ENCODE data around the gene ZAP70.
"Not testable (repeated sequence)": the region's sequence is repeated elsewhere in the genome, so short reads cannot be mapped to it uniquely, and the experiment has no call there.

ZAP70 gene

DNA sequence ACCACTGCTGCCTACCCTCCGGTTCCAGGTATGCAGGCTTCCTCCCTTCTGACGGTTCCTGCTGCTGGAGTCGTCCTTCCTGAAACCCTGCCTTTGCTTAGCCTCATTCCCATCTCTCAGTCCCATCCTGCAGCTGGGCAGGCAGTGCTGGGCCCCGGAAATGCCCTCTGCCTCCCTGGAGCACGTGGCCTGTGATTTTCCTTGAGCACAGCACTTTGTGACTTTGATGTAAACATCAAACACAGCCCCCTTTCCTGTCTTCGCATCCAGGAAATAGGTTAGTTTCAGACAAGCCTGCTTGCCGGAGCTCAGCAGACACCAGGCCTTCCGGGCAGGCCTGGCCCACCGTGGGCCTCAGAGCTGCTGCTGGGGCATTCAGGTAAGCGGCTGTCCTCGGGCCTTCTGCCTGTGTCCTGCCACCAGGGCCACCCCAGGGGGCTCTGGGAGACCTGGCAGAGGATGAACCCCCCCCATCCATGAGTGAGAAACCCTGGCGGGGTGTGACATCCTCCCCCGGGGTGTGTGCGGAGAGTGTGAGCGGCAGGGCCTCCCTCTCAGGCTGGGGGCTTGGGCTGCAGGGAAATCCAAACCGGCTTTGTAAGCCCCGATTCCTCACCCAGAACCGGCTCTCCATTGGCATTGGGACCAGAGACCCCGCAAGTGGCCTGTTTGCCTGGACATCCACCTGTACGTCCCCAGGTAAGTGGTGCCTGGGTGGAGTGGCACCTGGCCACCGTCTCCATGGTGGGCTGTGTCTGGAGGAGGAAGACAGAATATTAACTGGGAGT, at the start of gene ZAP70:
Gene ZAP70, plus strand, starts transcription at position 281 of the 788 bp plus-strand sequence. CDS start 10,461 bp downstream, outside the sequence.
- DNase-seq (ENCODE audit: low read depth): no peak

DNA sequence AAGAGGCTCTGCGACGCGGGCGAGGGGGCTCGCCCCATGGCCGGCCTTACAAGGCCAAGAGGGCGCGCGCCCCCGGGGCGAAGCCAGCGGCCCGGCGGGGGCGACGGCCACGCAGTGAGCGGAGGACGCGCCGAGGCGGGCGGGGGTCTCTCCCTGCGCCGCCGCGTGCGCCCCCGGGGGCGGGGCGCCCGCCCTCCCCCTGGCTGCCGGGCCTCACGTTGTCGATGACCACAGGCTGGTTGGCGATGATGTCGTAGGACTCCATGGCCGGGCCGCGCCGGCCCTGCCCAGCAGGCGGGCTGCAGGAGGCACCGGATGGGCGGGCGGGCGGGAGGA, 49.8 kb upstream of the ZAP70 start:
- DNase-seq (ENCODE audit: low read depth): no peak

GRCh38 chr2:97663962-97664635, 49.3 kb upstream of the ZAP70 start, which contains the start of gene ACTR1B:
TSS of gene ACTR1B (minus strand) at chr2:97664044. CDS start at chr2:97663890, 154 bp downstream.
- DNase-seq (ENCODE audit: low read depth): peak; percentile 96

- no peak for DNase-seq (ENCODE audit: low read depth)
Measured at GRCh38 chr2:97664636-97664970, 48.8 kb upstream of the ZAP70 start.

GRCh38 chr2:97669448-97669847, 43.9 kb upstream of the ZAP70 start, which contains the start of gene C2orf92:
TSS of gene C2orf92 (plus strand) at chr2:97669713. CDS start at chr2:97669789, 76 bp downstream.
- DNase-seq (ENCODE audit: low read depth): no peak

GRCh38 chr2:97670471-97670870, 42.9 kb upstream of the ZAP70 start:
- no peak for DNase-seq (ENCODE audit: low read depth)

GRCh38 chr2:97671526-97671925, 41.9 kb upstream of the ZAP70 start:
- no peak for DNase-seq (ENCODE audit: low read depth)

DNA sequence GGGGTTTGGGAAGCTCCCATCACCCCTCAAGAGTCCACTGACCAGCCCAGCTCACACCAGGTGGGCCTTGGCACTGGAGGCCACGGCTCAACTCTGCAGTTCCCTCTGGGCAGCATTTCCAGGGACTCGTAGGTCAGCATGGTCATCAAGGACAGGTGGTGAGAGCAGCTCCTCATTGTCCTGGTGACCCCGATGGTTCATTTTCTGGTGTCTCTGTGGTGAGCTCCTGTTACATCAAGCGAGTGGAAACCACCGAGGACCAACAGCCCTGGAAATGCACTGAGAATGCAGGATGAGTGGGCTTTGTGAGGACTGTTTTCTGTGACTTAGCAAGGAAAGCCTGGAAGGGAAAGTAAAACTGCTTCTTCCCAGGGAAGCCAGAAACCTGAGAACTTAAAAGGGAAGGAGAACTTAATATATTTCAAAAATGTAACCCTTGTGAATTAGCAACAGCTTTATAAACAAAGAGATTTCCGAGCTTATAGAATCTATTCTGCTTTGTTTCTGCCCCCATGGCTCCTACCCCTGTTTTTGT, 40.7 kb upstream of the ZAP70 start:
- DNase-seq (ENCODE audit: low read depth): not testable (repeated sequence)

- DNase-seq (ENCODE audit: low read depth): no peak
Measured at GRCh38 chr2:97673182-97673914, 40.0 kb upstream of the ZAP70 start.

DNA sequence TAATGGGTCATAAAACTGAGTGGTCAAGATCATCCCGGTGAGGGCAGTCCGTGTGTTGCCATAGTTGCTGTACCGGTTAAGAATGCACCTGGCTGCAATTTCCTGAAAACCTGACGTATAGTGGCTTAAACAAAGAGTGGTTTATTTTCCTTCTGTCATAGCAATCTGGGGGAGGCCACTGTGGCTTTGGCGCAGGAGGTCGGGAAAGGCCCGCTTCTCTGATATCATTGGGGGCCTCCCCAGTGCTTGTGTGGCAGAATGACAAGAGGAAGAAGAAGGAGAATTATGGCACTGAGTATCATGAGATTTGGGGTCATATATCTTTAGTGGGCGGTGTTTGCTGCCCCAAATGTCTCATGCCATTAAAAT, 39.5 kb upstream of the ZAP70 start:
- DNase-seq (ENCODE audit: low read depth): no peak

- DNase-seq (ENCODE audit: low read depth): no peak
Measured at GRCh38 chr2:97675430-97676113, 37.8 kb upstream of the ZAP70 start.

DNA sequence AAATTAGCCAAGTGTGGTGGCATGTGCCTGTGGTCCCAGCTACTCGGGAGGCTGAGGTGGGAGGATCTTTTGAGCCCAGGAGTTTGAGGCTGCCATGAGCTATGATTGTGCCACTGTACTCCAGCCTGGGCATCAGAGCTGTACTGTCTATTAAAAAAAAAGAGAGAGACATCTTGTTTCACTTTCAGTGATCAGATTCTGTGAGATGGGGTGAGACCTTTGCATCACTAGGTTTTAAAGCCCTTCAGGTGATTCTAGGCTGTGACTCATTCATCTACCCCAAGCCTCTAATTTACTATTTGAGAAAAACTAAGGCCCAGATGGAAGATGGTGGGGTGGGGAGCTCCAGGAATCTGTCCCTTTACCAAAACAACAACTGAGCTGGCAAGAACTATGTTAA, 36.8 kb upstream of the ZAP70 start:
- no peak for DNase-seq (ENCODE audit: low read depth)

DNA sequence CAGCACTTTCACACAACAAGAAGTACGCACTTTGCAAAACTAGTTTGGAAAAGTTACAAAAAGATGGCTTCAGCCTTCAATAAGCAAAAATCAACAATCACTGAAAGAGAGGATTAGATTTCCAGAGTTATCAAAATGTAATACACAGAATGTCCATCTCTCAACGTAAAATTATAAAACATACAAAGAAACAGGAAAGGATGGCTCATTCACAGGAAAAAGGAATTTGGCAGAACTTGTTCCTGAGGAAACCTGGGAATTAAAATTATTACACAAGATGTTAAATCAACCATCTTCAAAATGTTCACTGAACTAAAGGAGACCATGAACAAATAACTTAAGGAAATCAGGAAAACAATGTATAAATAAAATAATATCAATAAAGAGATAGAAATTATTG, 35.9 kb upstream of the ZAP70 start:
- DNase-seq (ENCODE audit: low read depth): no peak

- DNase-seq (ENCODE audit: low read depth): no peak
Measured at GRCh38 chr2:97678298-97678697, 35.1 kb upstream of the ZAP70 start.

DNA sequence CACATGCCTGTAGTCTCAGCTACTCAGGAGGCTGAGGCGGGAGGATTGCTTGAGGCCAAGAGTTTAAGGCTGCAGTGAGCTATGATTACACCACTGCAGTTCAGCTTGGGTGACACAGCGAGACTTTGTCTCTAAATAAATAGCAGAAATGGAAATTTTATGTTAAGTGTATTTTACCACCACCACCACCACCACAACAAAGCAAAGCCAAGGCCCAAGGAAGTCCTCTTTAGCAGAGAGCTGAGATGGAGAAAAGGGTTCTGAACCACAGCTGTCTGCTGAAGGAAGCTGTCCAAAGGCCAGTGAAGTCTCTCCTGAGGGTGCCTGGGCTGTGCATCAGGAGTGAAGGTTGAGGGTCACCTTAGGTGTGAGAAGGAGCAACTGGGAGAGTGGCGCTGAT, 26.1 kb upstream of the ZAP70 start:
- not testable (repeated sequence) for DNase-seq (ENCODE audit: low read depth)

DNA sequence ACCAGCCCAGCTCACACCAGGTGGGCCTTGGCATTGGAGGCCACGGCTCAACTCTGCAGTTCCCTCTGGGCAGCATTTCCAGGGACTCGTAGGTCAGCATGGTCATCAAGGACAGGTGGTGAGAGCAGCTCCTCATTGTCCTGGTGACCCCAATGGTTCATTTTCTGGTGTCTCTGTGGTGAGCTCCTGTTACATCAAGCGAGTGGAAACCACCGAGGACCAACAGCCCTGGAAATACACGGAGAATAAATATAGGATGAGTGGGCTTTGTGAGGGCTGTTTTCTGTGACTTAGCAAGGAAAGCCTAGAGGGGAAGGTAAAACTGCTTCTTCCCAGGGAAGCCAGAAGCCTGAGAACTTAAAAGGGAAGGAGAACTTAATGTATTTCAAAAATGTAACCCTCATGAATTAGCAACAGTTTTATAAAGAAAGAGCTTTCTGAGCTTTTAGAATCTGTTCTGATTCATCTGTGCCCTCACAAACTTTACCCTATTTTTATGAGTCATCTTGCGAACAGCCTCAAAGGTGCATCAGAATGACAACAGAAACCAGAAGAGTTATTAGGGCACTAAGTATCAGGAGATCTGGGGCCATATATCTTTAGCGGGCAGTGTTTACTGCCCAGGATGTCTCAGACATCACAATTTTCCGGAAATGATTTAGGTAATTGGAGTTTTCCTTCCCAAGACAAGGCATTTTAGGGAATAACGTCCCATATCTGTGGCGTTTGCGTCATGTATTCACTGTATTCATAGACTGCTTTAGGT, 25.1 kb upstream of the ZAP70 start:
- DNase-seq (ENCODE audit: low read depth): no peak

DNA sequence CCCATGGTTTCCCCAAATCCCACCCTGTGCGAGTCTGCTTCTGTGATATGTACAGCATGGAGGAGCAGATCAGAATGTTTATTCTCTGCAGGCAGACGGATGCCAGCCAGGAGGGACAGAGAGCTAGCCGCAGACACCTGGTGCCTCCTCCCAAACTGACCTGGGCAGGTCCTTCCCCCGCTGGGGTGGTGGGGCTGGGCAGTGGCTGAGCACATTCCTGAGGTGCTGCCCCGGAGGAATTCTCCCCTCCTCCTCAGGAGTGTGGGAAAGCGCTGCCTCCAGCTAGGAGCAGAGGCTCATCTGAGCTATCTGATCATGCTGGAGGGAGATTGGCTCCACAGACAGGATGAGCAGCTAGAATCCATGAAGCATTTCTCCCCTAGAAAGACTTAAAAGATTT, 22.2 kb upstream of the ZAP70 start:
- no peak for DNase-seq (ENCODE audit: low read depth)

DNA sequence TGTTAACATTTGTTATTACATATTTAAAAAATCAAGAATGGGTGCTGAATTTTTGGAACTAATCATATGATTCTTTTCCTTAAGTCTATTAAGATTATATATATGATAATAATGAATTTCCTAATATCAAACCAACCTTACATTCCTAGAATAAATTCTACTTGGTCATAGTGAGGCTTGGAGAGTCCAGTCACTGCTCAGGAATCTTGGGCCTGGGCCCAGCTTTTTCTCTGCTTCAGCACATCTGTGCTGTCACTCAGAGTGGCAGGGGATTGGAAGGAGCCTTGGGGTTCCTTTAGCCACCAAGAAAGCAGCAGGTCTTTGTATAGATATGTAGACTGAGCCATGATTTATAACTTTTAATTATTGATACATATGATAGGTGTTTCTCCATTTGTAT, 19.9 kb upstream of the ZAP70 start:
- peak; percentile 15 for DNase-seq (ENCODE audit: low read depth)

DNA sequence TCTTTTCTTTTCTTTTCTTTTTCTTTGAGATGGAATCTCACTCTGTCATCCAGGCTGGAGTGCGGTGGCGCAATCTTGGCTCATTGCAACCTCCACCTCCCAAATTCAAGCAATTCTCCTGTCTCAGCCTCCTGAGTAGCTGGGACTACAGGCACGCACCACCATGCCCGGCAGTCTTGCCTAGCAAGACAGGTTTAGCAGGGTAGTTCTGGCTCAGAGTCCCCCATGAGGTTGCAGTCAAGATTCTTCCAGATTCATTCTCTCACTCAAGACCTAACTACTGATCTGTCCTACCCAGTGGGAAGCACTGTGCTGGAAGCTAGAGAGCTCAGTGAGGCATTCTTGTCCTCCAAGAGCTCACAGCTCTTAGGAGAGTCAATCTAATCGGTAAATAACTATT, 17.6 kb upstream of the ZAP70 start:
- no peak for DNase-seq (ENCODE audit: low read depth)

GRCh38 chr2:97697252-97698235, 15.8 kb upstream of the ZAP70 start:
- peak; percentile 51 for DNase-seq (ENCODE audit: low read depth)

All from HS-27A (cell line).